Urothelium cell line (cell line): ENCODE data around the gene RER1.
"Not testable (repeated sequence)": the region's sequence is repeated elsewhere in the genome, so short reads cannot be mapped to it uniquely, and the experiment has no call there.

Experiments
- DNase-seq: peaks from one replicate; pipeline ENCODE4 v3.0.0; 2011; ENCODE audit warnings: low spot score, mixed read lengths
- FAIRE-seq: peaks from 2 replicates; lab custom pipeline; 2011; peaks lifted over from hg19 to GRCh38; lab: Jason Lieb, UNC

The RER1 gene

GRCh38 chr1:2422523-2422922 lies 30.9 kb downstream of the RER1 start:
- FAIRE-seq (no peak), DNase-seq (no peak)

GRCh38 chr1:2425892-2426291 lies 34.3 kb downstream of the RER1 start:
- FAIRE-seq (no peak), DNase-seq (no peak)

- DNase-seq (no peak), FAIRE-seq (no peak)
These were observed 34.9 kb downstream of the RER1 start for GRCh38 chr1:2426540-2426939.

- no peak for FAIRE-seq
- no peak for DNase-seq
These were observed 35.4 kb downstream of the RER1 start for GRCh38 chr1:2427051-2427450.

- FAIRE-seq (no peak), DNase-seq (no peak)
These were observed 36.3 kb downstream of the RER1 start for GRCh38 chr1:2427976-2428375.

GRCh38 chr1:2428490-2428889 lies 36.8 kb downstream of the RER1 start:
- DNase-seq, result no peak

GRCh38 chr1:2429780-2430591 lies 38.3 kb downstream of the RER1 start:
- FAIRE-seq, result no peak
- no peak for DNase-seq

More at GRCh38 chr1:2428490-2428889, 36.8 kb downstream of the RER1 start:
- FAIRE-seq, result no peak

- no peak for FAIRE-seq
- DNase-seq, result no peak
These were observed 38.9 kb downstream of the RER1 start for GRCh38 chr1:2430592-2430973.

- no peak for DNase-seq
- no peak for FAIRE-seq
These were observed 39.5 kb downstream of the RER1 start for GRCh38 chr1:2431103-2431502.

- FAIRE-seq, result no peak
- no peak for DNase-seq
These were observed 39.9 kb downstream of the RER1 start for GRCh38 chr1:2431518-2431917.

GRCh38 chr1:2432441-2432844 lies 40.8 kb downstream of the RER1 start:
- FAIRE-seq, result no peak

GRCh38 chr1:2433196-2433595 lies 41.6 kb downstream of the RER1 start:
- FAIRE-seq (no peak), DNase-seq (no peak)

More at GRCh38 chr1:2432441-2432844, 40.8 kb downstream of the RER1 start:
- no peak for DNase-seq

- no peak for DNase-seq
- no peak for FAIRE-seq
These were observed 42.5 kb downstream of the RER1 start for GRCh38 chr1:2433936-2434655.

- FAIRE-seq (no peak), DNase-seq (no peak)
These were observed 43.5 kb downstream of the RER1 start for GRCh38 chr1:2435091-2435490.

GRCh38 chr1:2435746-2436355 lies 44.2 kb downstream of the RER1 start:
- DNase-seq (no peak), FAIRE-seq (no peak)

- FAIRE-seq (no peak), DNase-seq (no peak)
These were observed 45.2 kb downstream of the RER1 start for GRCh38 chr1:2436876-2437275.

GRCh38 chr1:2437617-2438016 lies 46.0 kb downstream of the RER1 start:
- DNase-seq, result no peak
- FAIRE-seq, result no peak

GRCh38 chr1:2438038-2438437 lies 46.4 kb downstream of the RER1 start:
- DNase-seq (no peak), FAIRE-seq (no peak)

- no peak for FAIRE-seq
- no peak for DNase-seq
These were observed 47.0 kb downstream of the RER1 start for GRCh38 chr1:2438641-2439040.

GRCh38 chr1:2439369-2439768 lies 47.7 kb downstream of the RER1 start:
- DNase-seq (no peak), FAIRE-seq (no peak)

- FAIRE-seq, result peak; percentile 74
- DNase-seq, result not testable (repeated sequence)
These were observed 48.7 kb downstream of the RER1 start for GRCh38 chr1:2440346-2440745.

GRCh38 chr1:2441746-2442145 lies 50.1 kb downstream of the RER1 start:
- DNase-seq, result no peak
- FAIRE-seq, result no peak
